PC-9 (cell line): ENCODE measurements around the gene SLC30A7. TPM values are rescaled to one million over a fixed set of nuclear protein-coding genes. Genes with fewer than 3 reads are reported as not detected.

Source experiments
- BruUV-seq: library from RNA; stranded (reverse); fragments of 400-500 nt; replicated peaks from 2 replicates; lab custom pipeline; 2021; lab: Mats Ljungman, UMichigan
- CTCF ChIA-PET: fragments of 300-600 bp; sonication (Branson Sonifier 250); formaldehyde crosslinking; loops from one replicate; lab custom pipeline; 2022; ENCODE audit warnings: antibody characterized with exemption; lab: Charles Lee
- POLR2A ChIA-PET: fragments of 300-600 bp; sonication (Branson Sonifier 250); formaldehyde crosslinking; loops from one replicate; lab custom pipeline; 2022; ENCODE audit warnings: antibody characterized with exemption; ENCODE audit not compliant: unreplicated experiment; lab: Charles Lee
- DNase-seq, 2 experiments: peaks; one replicate each; pipeline versions ENCODE4 v3.0.0 to v3.0.0-alpha.2; 2015 to 2022; ENCODE audit warnings: mixed read lengths in 1 of 2
- H2AFZ ChIP-seq: fragments of 200-600 bp; sonication (generic); 2 replicates; pipeline ENCODE4 v1.8.1; 2017; ENCODE audit warnings: antibody characterized with exemption
- H3F3A ChIP-seq: fragments of 200-600 bp; sonication (generic); 2 replicates; pipeline ENCODE4 v1.8.1; 2017; ENCODE audit warnings: antibody characterized with exemption, mild to moderate bottlenecking, low read depth; ENCODE audit not compliant: insufficient read depth
- H3K27ac ChIP-seq: fragments of 200-600 bp; sonication (generic); 2 replicates; pipeline ENCODE4 v1.6.1; 2016; ENCODE audit warnings: mixed run types
- H3K27me3 ChIP-seq: fragments of 200-600 bp; sonication (generic); 2 replicates; pipeline ENCODE4 v1.6.1; 2016; ENCODE audit warnings: low read depth, mixed run types; ENCODE audit not compliant: insufficient read depth
- H3K36me3 ChIP-seq: fragments of 200-600 bp; sonication (generic); 2 replicates; pipeline ENCODE4 v1.6.1; 2016; ENCODE audit warnings: low read depth, mixed run types
- H3K4me1 ChIP-seq: fragments of 200-600 bp; sonication (generic); replicated peaks from 2 replicates; pipeline ENCODE4 v1.6.1; 2016; ENCODE audit warnings: mixed run types; ENCODE audit not compliant: insufficient read depth
- H3K4me2 ChIP-seq: fragments of 200-600 bp; sonication (generic); 2 replicates; pipeline ENCODE4 v1.6.1; 2017; ENCODE audit warnings: mixed run types
- H3K4me3 ChIP-seq: fragments of 200-600 bp; sonication (generic); 2 replicates; pipeline ENCODE4 v1.6.1; 2016; ENCODE audit warnings: mixed run types
- H3K79me2 ChIP-seq: fragments of 200-600 bp; sonication (generic); 2 replicates; pipeline ENCODE4 v1.6.1; 2017; ENCODE audit warnings: low read depth, mixed run types
- H3K9me2 ChIP-seq: fragments of 200-600 bp; sonication (generic); 2 replicates; pipeline ENCODE4 v1.8.1; 2017; ENCODE audit warnings: mild to moderate bottlenecking; ENCODE audit not compliant: insufficient read depth
- H3K9me3 ChIP-seq: fragments of 200-600 bp; sonication (generic); 2 replicates; pipeline ENCODE4 v1.8.1; 2016; ENCODE audit warnings: low read depth; ENCODE audit not compliant: insufficient read depth
- H4K20me1 ChIP-seq: fragments of 200-600 bp; sonication (generic); 2 replicates; pipeline ENCODE4 v1.8.1; 2017; ENCODE audit not compliant: insufficient read depth
- CTCF ChIP-seq: fragments of 200-600 bp; sonication (generic); conservative IDR thresholded peaks from 2 replicates; pipeline ENCODE4 v1.6.1; 2017; ENCODE audit warnings: mixed run types, antibody characterized with exemption, mild to moderate bottlenecking, moderate library complexity
- EZH2 ChIP-seq: fragments of 200-600 bp; sonication (generic); IDR thresholded peaks from 2 replicates; pipeline ENCODE4 v1.8.0; 2017; ENCODE audit warnings: antibody characterized with exemption, low read depth
- intact Hi-C: fragments of 100-400 bp; cut with micrococcal nuclease; formaldehyde crosslinking; loops from one replicate; pipeline ENCODE4 v1.10.0; 2022; ENCODE audit not compliant: unreplicated experiment
- total RNA-seq: library from RNA; stranded (reverse); gene quantifications from 2 replicates; pipeline ENCODE4 v1.2.3, GENCODE V29; 2021

SLC30A7 gene
- total RNA-seq, 1 experiment from 2014 or later: 27.4 TPM

GRCh38 chr1:100924991-100925390 is 29.1 kb downstream of the SLC30A7 start:
- H3K36me3 ChIP-seq: peaks cover 56% of the 10 kb centered on the region
- BruUV-seq: no TSS peak
- peaks cover 29% of the 10 kb centered on the region for H3F3A ChIP-seq

DNA sequence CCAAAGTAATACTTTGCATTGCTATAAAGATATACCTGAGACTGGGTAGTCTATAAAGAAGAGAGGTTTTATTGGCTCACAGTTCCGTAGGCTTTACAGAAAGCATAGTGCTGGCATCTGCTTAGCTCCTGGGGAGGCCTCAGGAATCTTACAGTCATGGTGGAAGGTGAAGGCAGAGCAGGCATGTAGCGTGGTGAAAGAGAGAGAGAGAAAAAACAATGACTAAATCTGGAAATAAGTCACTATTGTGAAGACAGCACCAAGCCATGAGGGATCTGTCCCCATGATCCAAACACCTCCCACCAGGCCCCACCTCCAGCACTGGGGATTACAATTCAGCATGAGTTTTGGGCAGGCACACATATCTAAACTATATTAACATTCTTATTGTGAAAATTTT is 30.4 kb downstream of the SLC30A7 start:
- no peak overlapping the region for H3K4me2 ChIP-seq
- H3K79me2 ChIP-seq: no peaks in the 10 kb centered on the region
- H3K9me2 ChIP-seq: no peaks in the 10 kb centered on the region
- DNase-seq: no peak
- H3K9me3 ChIP-seq: no peaks in the 10 kb centered on the region
- peaks cover 12% of the 10 kb centered on the region for H4K20me1 ChIP-seq
- no peak overlapping the region for H3K4me3 ChIP-seq
- intact Hi-C loops: no loop called here
- no peak overlapping the region for H2AFZ ChIP-seq
- H3K4me1 ChIP-seq: no peaks in the 10 kb centered on the region
- POLR2A ChIA-PET: no interaction called here
- peaks cover 17% of the 10 kb centered on the region for H3F3A ChIP-seq
- TF ChIP-seq CTCF: no peak
- TF ChIP-seq EZH2: no peak
- H3K27ac ChIP-seq: no peak overlapping the region
- no peaks in the 10 kb centered on the region for H3K27me3 ChIP-seq
- H3K36me3 ChIP-seq: peaks cover 56% of the 10 kb centered on the region
- BruUV-seq: no TSS peak
- CTCF ChIA-PET: interaction anchor here (1.2 kb wide), 1 partner anchor 362 kb away, joined by 3 read pairs; no protein-coding TSS in a partner anchor

More at GRCh38 chr1:100924991-100925390, 29.1 kb downstream of the SLC30A7 start:
- no peaks in the 10 kb centered on the region for H3K79me2 ChIP-seq
- H3K4me1 ChIP-seq: no peaks in the 10 kb centered on the region
- intact Hi-C loops: no loop called here
- ChIA-PET CTCF (no interaction called here), POLR2A (interaction anchor here (0.7 kb wide), 1 partner anchor 25 kb away, joined by 4 read pairs; no protein-coding TSS in a partner anchor)
- DNase-seq: no peak
- H3K4me3 ChIP-seq: no peak overlapping the region
- no peaks in the 10 kb centered on the region for H3K9me3 ChIP-seq
- H2AFZ ChIP-seq: no peak overlapping the region
- TF ChIP-seq CTCF: no peak
- no peak for TF ChIP-seq EZH2
- H3K4me2 ChIP-seq: no peak overlapping the region
- no peaks in the 10 kb centered on the region for H3K9me2 ChIP-seq
- H3K27me3 ChIP-seq: no peaks in the 10 kb centered on the region
- no peak overlapping the region for H3K27ac ChIP-seq
- H4K20me1 ChIP-seq: peaks cover 20% of the 10 kb centered on the region

GRCh38 chr1:100927276-100927675 is 31.4 kb downstream of the SLC30A7 start:
- TF ChIP-seq CTCF: no peak
- TF ChIP-seq EZH2: no peak
- no TSS peak for BruUV-seq
- Histone ChIP-seq H3K4me1 (no peaks in the 10 kb centered on the region), H3K9me3 (no peaks in the 10 kb centered on the region), H3K27ac (no peak overlapping the region; the same call in 1 of the 2 replicates), H3K27me3 (no peaks in the 10 kb centered on the region), H2AFZ (no peak overlapping the region), H3K9me2 (no peaks in the 10 kb centered on the region), H3K79me2 (no peaks in the 10 kb centered on the region), H3K4me3 (no peak overlapping the region), H3K36me3 (peaks cover 45% of the 10 kb centered on the region), H3K4me2 (no peak overlapping the region), H4K20me1 (0 out of 2 replicates have a peak, but pooled peaks cover 7% of the 10 kb centered on the region), H3F3A (peaks cover 12% of the 10 kb centered on the region)
- ChIA-PET CTCF (no interaction called here), POLR2A (interaction anchor here (0.6 kb wide), 1 partner anchor 8 kb away, joined by 3 read pairs; no protein-coding TSS in a partner anchor)
- intact Hi-C loops: no loop called here
- no peak for DNase-seq
